ENCODE measurements around the gene DMC1.

DNA sequence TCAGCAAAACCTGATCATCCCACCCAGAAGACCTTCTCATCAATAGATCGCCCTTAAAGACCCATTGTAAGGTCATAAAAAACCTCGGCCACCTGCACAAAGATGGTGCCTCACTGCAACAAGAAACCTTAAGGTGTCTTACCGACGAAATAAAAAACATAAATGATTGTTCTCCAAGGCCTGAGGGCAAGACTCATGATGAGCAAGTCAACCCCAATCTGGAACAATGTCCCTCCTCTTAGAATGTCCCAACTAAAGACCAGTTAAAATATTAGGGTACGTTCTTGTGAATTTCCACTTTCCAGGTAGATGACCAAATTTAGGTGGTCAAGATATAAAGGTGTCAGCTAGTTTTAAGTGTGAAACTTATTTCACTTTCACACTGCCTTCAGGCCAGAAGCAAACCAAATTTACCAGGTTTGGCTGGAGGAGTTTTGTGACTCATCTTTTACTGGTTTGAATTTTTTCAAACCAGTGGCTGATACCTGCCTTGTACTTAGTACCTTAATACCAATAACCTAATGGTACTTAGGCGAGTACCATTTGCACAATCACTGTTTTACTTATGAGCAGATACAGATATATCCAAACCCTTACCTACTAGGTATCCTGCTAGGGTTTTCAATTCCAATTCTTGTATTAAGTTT lies 87.2 kb downstream of the DMC1 start:
- TF ChIP-seq, protein P1, sequence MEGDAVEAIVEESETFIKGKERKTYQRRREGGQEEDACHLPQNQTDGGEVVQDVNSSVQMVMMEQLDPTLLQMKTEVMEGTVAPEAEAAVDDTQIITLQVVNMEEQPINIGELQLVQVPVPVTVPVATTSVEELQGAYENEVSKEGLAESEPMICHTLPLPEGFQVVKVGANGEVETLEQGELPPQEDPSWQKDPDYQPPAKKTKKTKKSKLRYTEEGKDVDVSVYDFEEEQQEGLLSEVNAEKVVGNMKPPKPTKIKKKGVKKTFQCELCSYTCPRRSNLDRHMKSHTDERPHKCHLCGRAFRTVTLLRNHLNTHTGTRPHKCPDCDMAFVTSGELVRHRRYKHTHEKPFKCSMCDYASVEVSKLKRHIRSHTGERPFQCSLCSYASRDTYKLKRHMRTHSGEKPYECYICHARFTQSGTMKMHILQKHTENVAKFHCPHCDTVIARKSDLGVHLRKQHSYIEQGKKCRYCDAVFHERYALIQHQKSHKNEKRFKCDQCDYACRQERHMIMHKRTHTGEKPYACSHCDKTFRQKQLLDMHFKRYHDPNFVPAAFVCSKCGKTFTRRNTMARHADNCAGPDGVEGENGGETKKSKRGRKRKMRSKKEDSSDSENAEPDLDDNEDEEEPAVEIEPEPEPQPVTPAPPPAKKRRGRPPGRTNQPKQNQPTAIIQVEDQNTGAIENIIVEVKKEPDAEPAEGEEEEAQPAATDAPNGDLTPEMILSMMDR (conservative IDR thresholded peaks at IDR 0.05 in 1 of 2, IDR thresholded peaks at IDR 0.05 in 1 of 2; ENCODE audit: low read depth in 1 of 2, low read length in 2 of 2): no peak
- no peak for TF ChIP-seq EZH2 (IDR thresholded peaks at IDR 0.05; ENCODE audit: low read length, missing control alignments)
